ENCODE measurements around the gene DMBT1.

- TF ChIP-seq CTCF (conservative IDR thresholded peaks at IDR 0.05; ENCODE audit: low read depth, low read length) (no peak), EZH2 (IDR thresholded peaks at IDR 0.05; ENCODE audit: low read length, unreplicated experiment) (no peak), EZH2phosphoT487 (IDR thresholded peaks at IDR 0.05; ENCODE audit: borderline replicate concordance, low read length) (no peak)
Measured at GRCh38 chr10:122659651-122660050, 99.1 kb downstream of the DMBT1 start.

Measured in PC-3 (cell line).